ENCODE results near the gene CYBC1.

DNA sequence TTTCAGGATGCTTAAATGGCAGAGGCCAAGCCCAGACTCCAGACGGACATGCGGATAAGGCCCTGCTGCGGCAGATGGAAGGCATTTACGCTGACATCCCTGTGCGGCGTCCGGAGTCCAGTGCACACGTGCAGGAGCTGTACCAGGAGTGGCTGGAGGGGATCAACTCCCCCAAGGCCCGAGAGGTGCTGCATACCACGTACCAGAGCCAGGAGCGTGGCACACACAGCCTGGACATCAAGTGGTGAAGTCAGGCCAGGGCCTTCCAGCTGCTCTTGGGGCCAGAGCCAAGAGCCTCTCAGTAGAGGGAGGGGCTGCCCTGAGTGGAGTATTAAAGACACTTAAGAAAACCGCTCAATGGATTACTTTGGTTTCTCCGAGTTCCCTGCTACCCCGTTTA lies 37.4 kb upstream of the CYBC1 start:
- TF ChIP-seq, protein P1, sequence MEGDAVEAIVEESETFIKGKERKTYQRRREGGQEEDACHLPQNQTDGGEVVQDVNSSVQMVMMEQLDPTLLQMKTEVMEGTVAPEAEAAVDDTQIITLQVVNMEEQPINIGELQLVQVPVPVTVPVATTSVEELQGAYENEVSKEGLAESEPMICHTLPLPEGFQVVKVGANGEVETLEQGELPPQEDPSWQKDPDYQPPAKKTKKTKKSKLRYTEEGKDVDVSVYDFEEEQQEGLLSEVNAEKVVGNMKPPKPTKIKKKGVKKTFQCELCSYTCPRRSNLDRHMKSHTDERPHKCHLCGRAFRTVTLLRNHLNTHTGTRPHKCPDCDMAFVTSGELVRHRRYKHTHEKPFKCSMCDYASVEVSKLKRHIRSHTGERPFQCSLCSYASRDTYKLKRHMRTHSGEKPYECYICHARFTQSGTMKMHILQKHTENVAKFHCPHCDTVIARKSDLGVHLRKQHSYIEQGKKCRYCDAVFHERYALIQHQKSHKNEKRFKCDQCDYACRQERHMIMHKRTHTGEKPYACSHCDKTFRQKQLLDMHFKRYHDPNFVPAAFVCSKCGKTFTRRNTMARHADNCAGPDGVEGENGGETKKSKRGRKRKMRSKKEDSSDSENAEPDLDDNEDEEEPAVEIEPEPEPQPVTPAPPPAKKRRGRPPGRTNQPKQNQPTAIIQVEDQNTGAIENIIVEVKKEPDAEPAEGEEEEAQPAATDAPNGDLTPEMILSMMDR (IDR thresholded peaks at IDR 0.05 in 4 of 5, conservative IDR thresholded peaks at IDR 0.05 in 1 of 5) = no peak
- no peak for TF ChIP-seq POLR2A (IDR thresholded peaks at IDR 0.05)
